SK-N-SH (cell line): Measurements from ENCODE around the gene KCNQ2. TPM values are rescaled to one million over a fixed set of nuclear protein-coding genes. Genes with fewer than 3 reads are reported as not detected.
A peak's percentile ranks its signal among the peaks of the same experiment; 100 is the strongest.

Source experiments
- CTCF ChIA-PET: fragments of 300-600, 350-600 bp; formaldehyde crosslinking; extraction: SDS; loops from one replicate; lab custom pipeline; 2021; lab: Yijun Ruan, JAX
- POLR2A ChIA-PET: fragments of 350-600 bp; sonication (Branson Sonifier 250); formaldehyde crosslinking; extraction: SDS; loops from one replicate; lab custom pipeline; 2020; ENCODE audit warnings: antibody characterized with exemption, inconsistent platforms; lab: Yijun Ruan, JAX
- DNase-seq: peaks from one replicate; pipeline ENCODE4 v3.0.0; 2012
- H2AFZ ChIP-seq: fragments of 200-600 bp; sonication (generic); 2 replicates; pipeline ENCODE4 v1.8.1; 2016; ENCODE audit warnings: antibody characterized with exemption, mild to moderate bottlenecking, low read depth
- H3F3A ChIP-seq: fragments of 200-600 bp; sonication (generic); replicated peaks from 2 replicates; pipeline ENCODE3; 2016; ENCODE audit warnings: antibody characterized with exemption, mild to moderate bottlenecking; ENCODE audit not compliant: insufficient read depth
- H3K27ac ChIP-seq, 2 experiments: fragments of 200-500 bp in 1 of 2; fragments of 200-600 bp in 1 of 2; sonication (Bioruptor generic) in 1 of 2; sonication (generic), shearing (Covaris generic) in 1 of 2; 2 replicates each; pipeline versions ENCODE4 v1.5.1 to v1.6.1; 2014 to 2016; ENCODE audit warnings: low read depth in 2 of 2, inconsistent platforms in 1 of 2, low read length in 1 of 2, mild to moderate bottlenecking in 1 of 2, mixed read lengths in 1 of 2
- H3K27me3 ChIP-seq: fragments of 200-600 bp; sonication (generic), shearing (Covaris generic); 2 replicates; pipeline ENCODE4 v1.6.1; 2016; ENCODE audit warnings: mixed run types; ENCODE audit not compliant: insufficient read depth
- H3K36me3 ChIP-seq, 2 experiments: fragments of 200-500 bp in 1 of 2; fragments of 200-600 bp in 1 of 2; sonication (Bioruptor generic) in 1 of 2; sonication (generic) in 1 of 2; replicated peaks in 1 of 2; 2 replicates each; pipeline versions ENCODE3 to v1.5.1; 2014 to 2016; ENCODE audit warnings: low read length in 1 of 2, mild to moderate bottlenecking in 1 of 2; ENCODE audit not compliant: insufficient read depth in 2 of 2, control insufficient read depth in 1 of 2
- H3K4me1 ChIP-seq, 2 experiments: fragments of 200-500 bp in 1 of 2; fragments of 200-600 bp in 1 of 2; sonication (Bioruptor generic) in 1 of 2; sonication (generic), shearing (Covaris generic) in 1 of 2; 2 replicates each; pipeline versions ENCODE4 v1.5.1 to v1.6.1; 2014 to 2016; ENCODE audit warnings: low read depth in 1 of 2, low read length in 1 of 2, mixed run types in 1 of 2; ENCODE audit not compliant: insufficient read depth in 2 of 2, control insufficient read depth in 1 of 2
- H3K4me2 ChIP-seq: fragments of 200-600 bp; sonication (generic), shearing (Covaris generic); 2 replicates; pipeline ENCODE4 v1.6.1; 2017; ENCODE audit warnings: mixed run types
- H3K4me3 ChIP-seq, 2 experiments: fragments of 200-500 bp in 1 of 2; fragments of 200-600 bp in 1 of 2; sonication (Bioruptor generic) in 1 of 2; sonication (generic), shearing (Covaris generic) in 1 of 2; 2 replicates each; pipeline versions ENCODE4 v1.5.1 to v1.8.1; 2014 to 2016; ENCODE audit warnings: low read depth in 2 of 2, inconsistent platforms in 1 of 2, low read length in 1 of 2, mild to moderate bottlenecking in 1 of 2, mixed read lengths in 1 of 2, moderate library complexity in 1 of 2
- H3K79me2 ChIP-seq: fragments of 200-600 bp; sonication (generic); 2 replicates; pipeline ENCODE4 v1.8.1; 2017; ENCODE audit warnings: mild to moderate bottlenecking; ENCODE audit not compliant: insufficient read depth
- H3K9ac ChIP-seq: fragments of 200-600 bp; sonication (generic); 2 replicates; pipeline ENCODE4 v1.6.1; 2017; ENCODE audit warnings: mixed run types
- H3K9me2 ChIP-seq: fragments of 200-600 bp; sonication (generic); 2 replicates; pipeline ENCODE4 v1.6.1; 2017; ENCODE audit warnings: mixed run types
- H3K9me3 ChIP-seq: fragments of 200-600 bp; sonication (generic); 2 replicates; pipeline ENCODE4 v1.6.1; 2017; ENCODE audit warnings: mixed run types, mild to moderate bottlenecking, moderate library complexity
- H4K20me1 ChIP-seq: fragments of 200-600 bp; sonication (generic); 2 replicates; pipeline ENCODE4 v1.6.1; 2017; ENCODE audit warnings: mild to moderate bottlenecking, mixed run types; ENCODE audit not compliant: insufficient read depth
- EP300 ChIP-seq, 2 experiments: IDR thresholded peaks; 2 replicates each; pipeline versions ENCODE4 v1.4.0 to v1.6.1; 2012; ENCODE audit warnings: borderline replicate concordance in 1 of 2, low read depth in 1 of 2, low read length in 1 of 2
- EZH2phosphoT487 ChIP-seq: fragments of 200-600 bp; sonication (generic); IDR thresholded peaks from 2 replicates; pipeline ENCODE4 v1.6.1; 2017; ENCODE audit warnings: low read depth, mixed run types, mild to moderate bottlenecking, antibody characterized with exemption, moderate library complexity, borderline replicate concordance
- FOXM1 ChIP-seq: IDR thresholded peaks from 2 replicates; pipeline ENCODE4 v1.4.0; 2012; ENCODE audit warnings: low read depth, mild to moderate bottlenecking
- GABPA ChIP-seq: IDR thresholded peaks from 2 replicates; pipeline ENCODE4 v1.4.0; 2012; ENCODE audit warnings: low read depth, mild to moderate bottlenecking
- GATA2 ChIP-seq: sonication (generic); formaldehyde crosslinking; IDR thresholded peaks from 2 replicates; pipeline ENCODE4 v1.5.0; 2020; ENCODE audit warnings: mild to moderate bottlenecking, missing genetic modification reagents
- JUND ChIP-seq: IDR thresholded peaks from 2 replicates; pipeline ENCODE4 v1.4.0; 2012
- MAX ChIP-seq: IDR thresholded peaks from 2 replicates; pipeline ENCODE4 v1.4.0; 2012; ENCODE audit warnings: low read depth
- MEF2A ChIP-seq: IDR thresholded peaks from 2 replicates; pipeline ENCODE4 v1.4.0; 2012; ENCODE audit warnings: low read depth, borderline replicate concordance
- POLR2AphosphoS5 ChIP-seq: IDR thresholded peaks from 2 replicates; pipeline ENCODE4 v1.6.1; 2012; ENCODE audit warnings: low read depth, low read length
- RCOR1 ChIP-seq: fragments of 150-350 bp; IDR thresholded peaks from 2 replicates; pipeline ENCODE4 v1.6.1; 2017; ENCODE audit warnings: antibody characterized with exemption, low read length
- REST ChIP-seq: IDR thresholded peaks from 2 replicates; pipeline ENCODE4 v1.6.1; 2012; ENCODE audit warnings: mild to moderate bottlenecking, low read depth, low read length, moderate library complexity
- RFX5 ChIP-seq: IDR thresholded peaks from 2 replicates; pipeline ENCODE4 v1.6.1; 2012; ENCODE audit warnings: mild to moderate bottlenecking, improper control_type of control experiment, low read length
- RXRA ChIP-seq: IDR thresholded peaks from 2 replicates; pipeline ENCODE4 v1.4.0; 2012; ENCODE audit warnings: low read depth, mild to moderate bottlenecking, borderline replicate concordance
- TCF12 ChIP-seq: IDR thresholded peaks from 2 replicates; pipeline ENCODE4 v1.4.0; 2012
- TEAD4 ChIP-seq: IDR thresholded peaks from 2 replicates; pipeline ENCODE4 v1.4.0; 2012; ENCODE audit warnings: mild to moderate bottlenecking, borderline replicate concordance; ENCODE audit not compliant: insufficient read depth
- USF1 ChIP-seq: IDR thresholded peaks from 2 replicates; pipeline ENCODE4 v1.4.0; 2012; ENCODE audit warnings: low read depth, borderline replicate concordance
- USF2 ChIP-seq: fragments of 150-350 bp; IDR thresholded peaks from 2 replicates; pipeline ENCODE4 v1.6.1; 2017; ENCODE audit warnings: antibody characterized with exemption, low read length, low read depth, borderline replicate concordance
- YY1 ChIP-seq: IDR thresholded peaks from 2 replicates; pipeline ENCODE4 v1.4.0; 2012; ENCODE audit warnings: low read depth, mild to moderate bottlenecking
- ZBTB33 ChIP-seq: IDR thresholded peaks from 2 replicates; pipeline ENCODE4 v1.4.0; 2012; ENCODE audit warnings: low read depth, borderline replicate concordance
- WGBS: methylation state at CpG from one replicate; pipeline ENCODE4 v1.1.6; 2017; ENCODE audit warnings: low lambda C conversion rate; 5-methylcytosine and 5-hydroxymethylcytosine counted together
- polyA plus RNA-seq, 3 experiments: library from polyadenylated mRNA; depleted of rRNA; stranded (reverse); fragments of >200 nt; gene quantifications; 2 replicates each; pipeline ENCODE4 v1.2.3, GENCODE V29; 2012

KCNQ2 gene
- polyA plus RNA-seq, 1 of the 3 experiments (the other 2 are of a cell fraction): 3.9 TPM

- no peak for DNase-seq
- CTCF ChIA-PET: interaction anchor here (1.7 to 4.6 kb wide), 3 partner anchors 80 to 111 kb away, joined by 3 to 27 read pairs (median 9); no protein-coding TSS in a partner anchor
- TF ChIP-seq RFX5 (no peak), POLR2AphosphoS5 (no peak), GATA2 (CRISPR knock-in tag) (no peak), REST (no peak), TCF12 (no peak), MAX (no peak), JUND (no peak), TEAD4 (no peak)
- TF ChIP-seq, all 33 proteins: peak for 0
- no peak overlapping the region for H3K27ac ChIP-seq
- H3K4me2 ChIP-seq: no peak overlapping the region
- no peaks in the 10 kb centered on the region for H3K36me3 ChIP-seq
- H3F3A ChIP-seq: no peaks in the 10 kb centered on the region
- H3K9me2 ChIP-seq: no peaks in the 10 kb centered on the region
- no peak overlapping the region for H3K4me3 ChIP-seq
- peaks cover 0 to 38% of the 10 kb centered on the region in 2 experiments; a peak in 1 of 4 replicates for H3K4me1 ChIP-seq
- no peaks in the 10 kb centered on the region for H3K79me2 ChIP-seq
- H3K9me3 ChIP-seq: no peaks in the 10 kb centered on the region
- no peak overlapping the region for H2AFZ ChIP-seq
- H4K20me1 ChIP-seq: no peaks in the 10 kb centered on the region
- 42% methylated on average over 13 of the region's 19 CpGs for WGBS
- H3K9ac ChIP-seq: no peak overlapping the region
- peaks cover 26% of the 10 kb centered on the region for H3K27me3 ChIP-seq
- POLR2A ChIA-PET: no interaction called here
Measured at GRCh38 chr20:63403403-63404105, 68.9 kb downstream of the KCNQ2 start.

GRCh38 chr20:63402860-63403220, 69.6 kb downstream of the KCNQ2 start:
- Histone ChIP-seq H4K20me1 (no peaks in the 10 kb centered on the region), H3K9ac (no peak overlapping the region), H3K9me2 (no peaks in the 10 kb centered on the region), H3K9me3 (no peaks in the 10 kb centered on the region), H3K27me3 (peaks cover 33% of the 10 kb centered on the region), H3K4me1 (peaks cover 0 to 38% of the 10 kb centered on the region in 2 experiments; a peak in 1 of 4 replicates), H3K79me2 (no peaks in the 10 kb centered on the region), H3F3A (no peaks in the 10 kb centered on the region), H3K36me3 (no peaks in the 10 kb centered on the region), H3K4me3 (no peak overlapping the region), H3K27ac (no peak overlapping the region; a peak in 1 of 4 replicates), H2AFZ (no peak overlapping the region), H3K4me2 (no peak overlapping the region)
- POLR2A ChIA-PET: interaction anchor here (1.1 kb wide), 1 partner anchor 118 kb away, joined by 3 read pairs; the partner anchor contains the start of gene PPDPF
- CTCF ChIA-PET: interaction anchor here (1.0 to 4.6 kb wide), 6 partner anchors 21 to 112 kb away, joined by 3 to 27 read pairs (median 6); no protein-coding TSS in a partner anchor
- 0% methylated on average over 5 of the region's 9 CpGs for WGBS
- peak; percentile 75 for DNase-seq
- no peak for TF ChIP-seq RXRA
- TF ChIP-seq USF2: no peak
- no peak for TF ChIP-seq TCF12
- no peak for TF ChIP-seq EP300 (IDR thresholded peaks at IDR 0.05; ENCODE audit: borderline replicate concordance in 1 of 2, low read depth in 1 of 2, low read length in 1 of 2)
- no peak for TF ChIP-seq YY1
- TF ChIP-seq USF1: no peak
- no peak for TF ChIP-seq GABPA
- TF ChIP-seq EZH2phosphoT487: no peak
- no peak for TF ChIP-seq RCOR1
- no peak for TF ChIP-seq FOXM1
- no peak for TF ChIP-seq ZBTB33
- TF ChIP-seq MEF2A: no peak
